NT2/D1 (cell line): ENCODE data around the gene FRMD4A.

Experiments used
- DNase-seq: peaks from one replicate; pipeline ENCODE4 v3.0.0-alpha.2; 2011; ENCODE audit warnings: low read depth, low spot score
- H3K27me3 ChIP-seq: 2 replicates; pipeline ENCODE4 v1.6.0; 2011; ENCODE audit warnings: mild to moderate bottlenecking; ENCODE audit not compliant: insufficient read length, insufficient read depth
- H3K36me3 ChIP-seq: 2 replicates; pipeline ENCODE4 v1.6.1; 2011; ENCODE audit warnings: mild to moderate bottlenecking, low read length, mixed read lengths; ENCODE audit not compliant: insufficient read depth, insufficient read length
- H3K4me1 ChIP-seq: 2 replicates; pipeline ENCODE4 v1.5.1; 2011; ENCODE audit not compliant: insufficient read depth, insufficient read length
- H3K4me3 ChIP-seq: 2 replicates; pipeline ENCODE4 v1.5.1; 2011; ENCODE audit warnings: low read depth; ENCODE audit not compliant: insufficient read length
- H3K9ac ChIP-seq: 2 replicates; pipeline ENCODE4 v1.6.0; 2011; ENCODE audit warnings: low read depth; ENCODE audit not compliant: insufficient read length
- H3K9me3 ChIP-seq: 2 replicates; pipeline ENCODE4 v1.5.1; 2011; ENCODE audit warnings: mild to moderate bottlenecking, low read length; ENCODE audit not compliant: insufficient read depth
- SUZ12 ChIP-seq: IDR thresholded peaks from 2 replicates; pipeline ENCODE4 v1.6.1; 2011; ENCODE audit not compliant: insufficient read length, insufficient read depth; ENCODE audit errors: extremely low read depth
- YY1 ChIP-seq: IDR thresholded peaks from 2 replicates; pipeline ENCODE4 v1.6.1; 2011; ENCODE audit not compliant: insufficient read length, insufficient read depth
- ZNF274 ChIP-seq: IDR thresholded peaks from 2 replicates; pipeline ENCODE4 v1.6.1; 2011; ENCODE audit warnings: mild to moderate bottlenecking, low read depth, low read length

FRMD4A gene

DNA sequence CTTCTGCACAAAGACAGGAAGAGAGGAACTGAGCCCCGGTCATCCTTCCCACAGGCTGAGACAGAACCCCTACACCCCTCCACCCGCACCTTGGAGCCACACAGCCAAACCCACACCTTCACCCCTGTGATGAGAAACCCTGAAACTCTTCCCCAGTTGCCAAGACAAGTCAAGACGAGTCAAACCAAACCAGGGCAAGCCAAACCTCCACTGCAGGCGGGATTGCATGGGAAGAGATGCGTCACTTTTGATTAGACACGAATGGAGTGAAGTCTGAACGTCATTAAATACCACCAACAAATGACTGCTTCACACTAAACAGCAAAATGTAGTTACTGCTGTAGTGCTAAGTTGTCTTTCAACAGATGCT lies 670.2 kb downstream of the FRMD4A start:
- peaks cover 3% of the 10 kb centered on the region for H3K4me1 ChIP-seq
- DNase-seq = no peak
- H3K4me3 ChIP-seq = no peak overlapping the region
- H3K9me3 ChIP-seq = no peaks in the 10 kb centered on the region
- H3K9ac ChIP-seq = no peak overlapping the region
- H3K36me3 ChIP-seq = peaks cover 53% of the 10 kb centered on the region
- TF ChIP-seq YY1 (no peak), SUZ12 (no peak), ZNF274 (no peak)
- H3K27me3 ChIP-seq = no peaks in the 10 kb centered on the region

DNA sequence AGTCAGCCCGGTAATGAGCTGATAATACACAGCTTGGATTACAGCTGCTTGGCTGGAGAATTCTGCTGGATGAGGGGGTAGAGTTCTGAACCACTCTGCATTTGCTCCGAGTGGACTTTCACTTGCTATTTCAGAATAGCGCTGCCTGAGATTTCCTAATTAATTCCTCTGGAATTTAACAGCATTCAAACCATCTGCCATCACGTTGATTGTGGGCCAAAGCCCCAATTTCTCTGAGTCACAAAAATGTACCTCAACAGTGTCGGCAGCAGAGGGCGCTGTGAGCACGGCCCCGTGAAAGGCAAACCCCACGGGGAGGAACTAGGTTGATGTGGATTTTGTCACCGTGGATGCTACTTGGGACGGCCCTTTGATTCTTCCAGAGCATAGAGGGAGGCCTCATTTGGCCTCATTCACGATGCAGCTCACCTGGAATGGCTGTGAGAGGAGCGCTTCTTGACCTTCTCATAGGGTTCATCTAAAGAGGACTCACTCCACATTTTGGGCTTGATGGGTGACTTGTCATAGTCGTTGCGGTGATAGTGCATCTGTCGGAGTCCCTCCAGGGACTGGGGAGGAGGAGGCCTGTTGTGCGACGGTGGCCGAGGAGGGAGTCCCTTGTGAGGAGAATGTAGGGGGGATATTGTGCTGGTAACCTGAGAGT lies 670.7 kb downstream of the FRMD4A start:
- Histone ChIP-seq H3K36me3 (peaks cover 57% of the 10 kb centered on the region), H3K4me3 (no peak overlapping the region), H3K4me1 (peaks cover 3% of the 10 kb centered on the region), H3K9ac (no peak overlapping the region), H3K27me3 (no peaks in the 10 kb centered on the region), H3K9me3 (no peaks in the 10 kb centered on the region)
- no peak for TF ChIP-seq SUZ12
- TF ChIP-seq ZNF274 = no peak
- no peak for TF ChIP-seq YY1
- no peak for DNase-seq

DNA sequence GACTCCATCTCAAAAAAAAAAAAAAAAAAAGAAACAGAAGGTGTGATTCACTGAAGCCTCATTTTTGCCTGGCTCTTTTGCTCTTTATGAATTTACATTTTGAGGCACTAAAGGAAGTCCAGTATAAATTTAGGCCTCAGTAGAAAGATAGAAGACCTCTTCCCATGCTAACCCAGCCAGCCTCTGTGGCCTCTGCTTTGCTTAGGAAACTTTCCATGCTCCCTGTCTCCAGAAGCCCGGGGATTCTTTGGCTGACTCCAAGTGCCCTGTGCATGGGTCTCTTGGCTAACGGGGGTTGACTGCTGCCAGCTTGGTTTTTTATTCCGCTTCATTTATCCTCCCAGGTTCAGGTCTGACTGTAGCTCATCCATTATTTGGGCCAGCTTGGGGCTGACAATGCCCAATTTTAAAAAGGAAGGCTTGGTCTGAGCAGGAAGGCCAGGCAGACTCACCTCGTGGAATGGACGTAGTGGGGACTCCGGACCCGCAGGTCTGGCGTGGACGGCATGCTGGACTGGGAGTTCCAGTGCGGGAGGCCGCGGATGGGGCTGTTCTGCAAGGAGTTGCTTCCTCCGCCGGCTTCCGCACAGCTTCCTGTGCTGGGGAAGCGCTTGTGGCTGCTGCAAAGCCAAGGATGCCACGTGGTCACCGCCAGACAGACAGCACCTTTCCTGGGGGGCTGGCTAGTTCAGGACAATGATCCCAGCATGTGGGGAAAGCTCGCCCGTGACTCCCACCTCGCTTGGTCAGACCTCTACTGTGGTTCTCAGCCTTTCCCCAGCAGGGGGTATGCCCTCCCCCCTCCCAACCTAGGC lies 671.6 kb downstream of the FRMD4A start:
- Histone ChIP-seq H3K4me3 (no peak overlapping the region), H3K9me3 (no peaks in the 10 kb centered on the region), H3K4me1 (peaks cover 3% of the 10 kb centered on the region), H3K9ac (no peak overlapping the region), H3K36me3 (peaks cover 63% of the 10 kb centered on the region), H3K27me3 (no peaks in the 10 kb centered on the region)
- DNase-seq = no peak
- TF ChIP-seq SUZ12 (no peak), ZNF274 (no peak), YY1 (no peak)

DNA sequence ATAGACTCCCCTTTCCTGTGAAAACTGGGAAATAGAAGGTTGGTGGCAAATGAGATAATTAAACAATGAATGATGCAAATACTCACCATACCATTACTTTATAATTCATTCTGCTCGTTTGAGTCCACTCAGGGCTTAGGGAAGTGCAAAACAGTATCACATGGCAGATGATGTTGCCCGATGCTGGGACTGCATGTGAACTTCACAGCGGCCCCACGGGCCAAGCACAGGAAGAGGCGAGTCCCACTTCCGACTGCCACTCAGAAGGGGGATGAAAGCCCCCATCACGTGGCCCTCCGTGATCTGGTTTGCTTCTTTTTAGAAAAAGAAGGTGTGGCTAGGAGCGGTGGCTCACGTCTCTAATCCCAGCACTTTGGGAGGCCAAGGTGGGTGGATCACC lies 672.5 kb downstream of the FRMD4A start:
- TF ChIP-seq ZNF274 (no peak), YY1 (no peak), SUZ12 (no peak)
- Histone ChIP-seq H3K36me3 (peaks cover 70% of the 10 kb centered on the region), H3K9ac (no peak overlapping the region), H3K4me3 (no peak overlapping the region), H3K4me1 (peaks cover 3% of the 10 kb centered on the region), H3K27me3 (no peaks in the 10 kb centered on the region), H3K9me3 (no peaks in the 10 kb centered on the region)
- DNase-seq = no peak

DNA sequence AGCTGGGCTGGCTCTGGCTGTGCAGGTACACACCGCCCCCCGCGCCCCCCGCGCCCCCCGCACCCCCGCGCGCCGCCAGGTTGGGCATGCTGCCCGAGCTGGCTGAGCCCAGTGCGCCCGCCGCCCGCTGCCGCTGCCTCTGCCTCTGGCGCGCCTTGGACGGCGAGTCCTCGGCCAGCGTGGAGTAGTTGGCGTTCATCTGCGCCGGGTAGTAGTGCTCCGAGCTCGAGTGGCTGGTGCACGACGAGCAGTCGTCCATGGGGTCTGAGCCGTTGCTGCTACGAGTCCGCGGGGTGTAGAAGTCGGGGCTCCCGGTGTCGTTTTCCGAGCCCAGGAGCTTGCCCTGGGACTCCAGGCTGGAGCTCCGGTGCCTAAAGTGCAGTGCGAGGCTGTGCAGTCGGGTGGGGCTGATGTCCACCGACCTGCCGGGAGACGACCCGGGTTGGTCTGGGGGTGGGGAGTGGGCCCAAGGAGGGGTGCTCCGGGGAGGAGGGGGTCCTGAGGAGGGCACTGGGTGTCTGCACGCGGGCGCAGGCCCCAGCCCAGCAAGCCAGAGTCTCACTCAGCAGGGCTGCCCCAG lies 673.5 kb downstream of the FRMD4A start:
- no peaks in the 10 kb centered on the region for H3K27me3 ChIP-seq
- no peak for DNase-seq
- no peak for TF ChIP-seq YY1
- TF ChIP-seq SUZ12 = no peak
- no peak for TF ChIP-seq ZNF274
- no peak overlapping the region for H3K4me3 ChIP-seq
- peaks cover 3% of the 10 kb centered on the region for H3K4me1 ChIP-seq
- H3K9ac ChIP-seq = no peak overlapping the region
- peaks cover 74% of the 10 kb centered on the region for H3K36me3 ChIP-seq
- H3K9me3 ChIP-seq = no peaks in the 10 kb centered on the region

DNA sequence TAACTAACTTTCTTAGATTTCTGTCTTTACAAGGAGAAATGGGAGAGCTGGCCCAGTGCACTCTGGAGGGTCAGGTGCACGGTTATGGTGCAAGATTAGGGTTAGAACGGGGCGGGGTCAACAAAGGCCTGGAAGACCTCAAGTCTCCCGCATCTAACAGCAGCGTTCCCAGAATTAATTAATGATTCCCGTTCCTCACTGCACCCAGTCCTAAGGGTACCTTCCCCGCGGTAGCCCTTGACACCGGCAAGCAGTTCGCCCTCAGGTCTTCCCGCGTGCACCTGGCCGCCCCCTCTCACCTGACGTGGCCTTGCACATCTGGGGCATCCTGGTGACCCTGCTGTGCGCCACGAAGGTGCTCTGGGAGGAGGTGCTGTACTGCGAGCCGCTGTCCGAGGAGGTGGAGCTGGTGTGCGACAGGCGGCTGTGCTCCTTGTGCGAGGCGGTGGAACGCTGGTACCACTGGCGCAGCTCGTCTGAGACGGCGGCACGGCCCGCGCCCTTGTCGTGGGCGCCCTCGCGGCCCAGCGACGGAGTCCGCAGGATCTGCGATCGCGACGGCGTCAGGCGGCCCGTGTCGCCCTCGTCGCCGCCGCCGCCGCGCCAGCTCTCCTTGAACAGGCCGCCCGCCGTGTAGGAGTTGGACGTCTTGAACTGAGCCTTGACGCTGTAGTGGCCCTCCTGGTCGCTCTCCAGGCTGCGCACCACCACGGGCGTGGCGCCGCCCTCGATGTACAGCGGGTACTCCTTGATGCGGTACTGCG lies 674.2 kb downstream of the FRMD4A start:
- H3K27me3 ChIP-seq = no peaks in the 10 kb centered on the region
- TF ChIP-seq YY1 (no peak), SUZ12 (no peak)
- H3K9me3 ChIP-seq = no peaks in the 10 kb centered on the region
- H3K4me1 ChIP-seq = peaks cover 3% of the 10 kb centered on the region
- H3K4me3 ChIP-seq = no peak overlapping the region
- DNase-seq = no peak
- H3K9ac ChIP-seq = no peak overlapping the region
- peaks cover 80% of the 10 kb centered on the region for H3K36me3 ChIP-seq
